H1 (cell line): ENCODE data around the gene ZNF148. TPM values are rescaled to one million over a fixed set of nuclear protein-coding genes. Genes with fewer than 3 reads are reported as not detected.

Source experiments
- CTCF ChIA-PET: fragments of 300-600 bp; sonication (Branson Sonifier 250); formaldehyde crosslinking; loops from one replicate; lab custom pipeline; 2021; ENCODE audit not compliant: partially characterized antibody; lab: Charles Lee
- POLR2A ChIA-PET: fragments of 300-600 bp; sonication (Branson Sonifier 250); formaldehyde crosslinking; loops from one replicate; lab custom pipeline; 2021; ENCODE audit warnings: inconsistent platforms; ENCODE audit not compliant: partially characterized antibody; lab: Charles Lee
- DNase-seq, 2 experiments: peaks; one replicate each; pipeline versions ENCODE4 v3.0.0 to v3.0.0-alpha.2; 2010 to 2022; ENCODE audit warnings: low spot score in 2 of 2, low read depth in 1 of 2, mixed read lengths in 1 of 2
- FAIRE-seq: peaks from 2 replicates; lab custom pipeline; 2011; peaks lifted over from hg19 to GRCh38; lab: Jason Lieb, UNC
- H2AFZ ChIP-seq: 2 replicates; pipeline ENCODE4 v1.8.1; 2012; ENCODE audit warnings: low read length, inconsistent platforms
- H2AK5ac ChIP-seq: 2 replicates; pipeline ENCODE4 v1.6.1; 2013; ENCODE audit warnings: low read depth, low read length
- H2BK120ac ChIP-seq: replicated peaks from 2 replicates; pipeline ENCODE3; 2013; ENCODE audit warnings: low read depth, low read length, inconsistent platforms
- H2BK12ac ChIP-seq: 2 replicates; pipeline ENCODE4 v1.6.1; 2013; ENCODE audit warnings: low read depth, low read length
- H2BK15ac ChIP-seq: 2 replicates; pipeline ENCODE4 v1.6.1; 2013; ENCODE audit warnings: low read length
- H2BK20ac ChIP-seq: 2 replicates; pipeline ENCODE4 v1.6.1; 2013; ENCODE audit warnings: low read length
- H2BK5ac ChIP-seq: 2 replicates; pipeline ENCODE4 v1.6.1; 2013; ENCODE audit warnings: low read depth, low read length
- H3K14ac ChIP-seq: 2 replicates; pipeline ENCODE4 v1.6.1; 2013; ENCODE audit warnings: inconsistent platforms; ENCODE audit not compliant: insufficient read length
- H3K18ac ChIP-seq: 2 replicates; pipeline ENCODE4 v1.6.1; 2013; ENCODE audit warnings: low read length; ENCODE audit errors: extremely low read depth
- H3K23ac ChIP-seq: 2 replicates; pipeline ENCODE4 v1.6.1; 2013; ENCODE audit warnings: inconsistent platforms; ENCODE audit not compliant: insufficient read length
- H3K23me2 ChIP-seq: 2 replicates; pipeline ENCODE4 v1.6.1; 2013; ENCODE audit warnings: low read depth, low read length
- H3K27ac ChIP-seq: 2 replicates; pipeline ENCODE4 v1.6.1; 2011; ENCODE audit warnings: low read depth, low read length, inconsistent platforms
- H3K27me3 ChIP-seq, 4 experiments: replicated peaks in 1 of 4; 1 replicate in 1 of 4; 2 replicates in 3 of 4; pipeline versions ENCODE4 v1.6.1 to v1.8.1; 2011 to 2013; ENCODE audit warnings: low read length in 3 of 4, mild to moderate bottlenecking in 3 of 4, inconsistent platforms in 2 of 4, mixed read lengths in 2 of 4, moderate library complexity in 1 of 4; ENCODE audit not compliant: control insufficient read depth in 3 of 4, insufficient read depth in 3 of 4; ENCODE audit errors: extremely low read depth in 1 of 4
- H3K36me3 ChIP-seq, 4 experiments: 2 replicates each; pipeline versions ENCODE4 v1.6.1 to v1.8.1; 2011 to 2013; ENCODE audit warnings: mild to moderate bottlenecking in 4 of 4, low read length in 3 of 4, moderate library complexity in 2 of 4, control low read depth in 1 of 4, inconsistent platforms in 1 of 4; ENCODE audit not compliant: insufficient read depth in 4 of 4, control insufficient read depth in 2 of 4
- H3K4ac ChIP-seq: replicated peaks from 2 replicates; pipeline ENCODE3; 2013; ENCODE audit warnings: low read length, low read depth, mixed read lengths, inconsistent platforms; ENCODE audit not compliant: insufficient read length
- H3K4me1 ChIP-seq, 4 experiments: replicated peaks in 1 of 4; 1 replicate in 1 of 4; 2 replicates in 3 of 4; pipeline versions ENCODE4 v1.6.1 to v1.8.1; 2011 to 2013; ENCODE audit warnings: low read length in 3 of 4, inconsistent platforms in 2 of 4, mixed read lengths in 1 of 4; ENCODE audit not compliant: insufficient read depth in 4 of 4, control insufficient read depth in 3 of 4
- H3K4me2 ChIP-seq, 2 experiments: 2 replicates each; pipeline versions ENCODE4 v1.6.1 to v1.8.1; 2011 to 2013; ENCODE audit warnings: low read depth in 2 of 2, low read length in 2 of 2, control low read depth in 1 of 2, inconsistent platforms in 1 of 2, mild to moderate bottlenecking in 1 of 2; ENCODE audit not compliant: insufficient read depth in 1 of 2
- H3K4me3 ChIP-seq, 4 experiments: fragments of 200-600, 300-600 bp in 1 of 4; sonication (generic), shearing (Covaris generic), sonication (Bioruptor Twin) in 1 of 4; 2 replicates each; pipeline versions ENCODE4 v1.5.1 to v1.8.1; 2011 to 2016; ENCODE audit warnings: low read length in 4 of 4, low read depth in 3 of 4, control low read depth in 2 of 4, inconsistent platforms in 2 of 4, mild to moderate bottlenecking in 2 of 4, mixed read lengths in 1 of 4, moderate library complexity in 1 of 4; ENCODE audit not compliant: insufficient read depth in 2 of 4; ENCODE audit errors: extremely low read depth in 1 of 4
- H3K56ac ChIP-seq: replicated peaks from 2 replicates; pipeline ENCODE3; 2013; ENCODE audit warnings: low read depth, mild to moderate bottlenecking, mixed read lengths, low read length, inconsistent platforms; ENCODE audit not compliant: insufficient read length
- H3K79me1 ChIP-seq: 2 replicates; pipeline ENCODE4 v1.6.1; 2013; ENCODE audit warnings: low read depth, low read length, control low read depth
- H3K79me2 ChIP-seq, 2 experiments: 2 replicates each; pipeline versions ENCODE4 v1.6.1 to v1.8.1; 2012 to 2013; ENCODE audit warnings: low read length in 2 of 2, mild to moderate bottlenecking in 2 of 2, inconsistent platforms in 1 of 2; ENCODE audit not compliant: insufficient read depth in 2 of 2, control insufficient read depth in 1 of 2
- H3K9ac ChIP-seq, 4 experiments: replicated peaks in 1 of 4; 1 replicate in 1 of 4; 2 replicates in 3 of 4; pipeline versions ENCODE4 v1.6.1 to v1.8.1; 2011 to 2013; ENCODE audit warnings: low read depth in 3 of 4, low read length in 3 of 4, control low read depth in 2 of 4, mild to moderate bottlenecking in 2 of 4, moderate library complexity in 2 of 4, inconsistent platforms in 1 of 4; ENCODE audit errors: extremely low read depth in 1 of 4
- H3K9me3 ChIP-seq, 2 experiments: 2 replicates each; pipeline versions ENCODE4 v1.6.1 to v1.8.1; 2012 to 2013; ENCODE audit warnings: mild to moderate bottlenecking in 2 of 2, moderate library complexity in 2 of 2, control low read depth in 1 of 2, inconsistent platforms in 1 of 2, low read depth in 1 of 2, low read length in 1 of 2, mixed read lengths in 1 of 2; ENCODE audit not compliant: insufficient read depth in 2 of 2
- H4K20me1 ChIP-seq, 2 experiments: replicated peaks in 1 of 2; 2 replicates each; pipeline versions ENCODE3 to v1.8.1; 2011 to 2013; ENCODE audit warnings: inconsistent platforms in 2 of 2, low read length in 2 of 2, mild to moderate bottlenecking in 1 of 2; ENCODE audit not compliant: insufficient read depth in 2 of 2, control insufficient read depth in 1 of 2
- H4K5ac ChIP-seq: 2 replicates; pipeline ENCODE4 v1.6.1; 2013; ENCODE audit warnings: low read length, low read depth, mixed read lengths, inconsistent platforms; ENCODE audit not compliant: insufficient read length
- H4K8ac ChIP-seq: 2 replicates; pipeline ENCODE4 v1.8.0; 2013; ENCODE audit warnings: mild to moderate bottlenecking, moderate library complexity, low read length, inconsistent platforms; ENCODE audit not compliant: insufficient read depth; ENCODE audit errors: extremely low read depth
- H4K91ac ChIP-seq: replicated peaks from 2 replicates; pipeline ENCODE3; 2013; ENCODE audit warnings: low read length, mixed read lengths, inconsistent platforms; ENCODE audit not compliant: insufficient read length
- FOSL1 ChIP-seq: IDR thresholded peaks from 2 replicates; pipeline ENCODE4 v1.6.1; 2011; ENCODE audit warnings: mild to moderate bottlenecking, low read depth, low read length, moderate library complexity; ENCODE audit not compliant: insufficient read depth
- HDAC6 ChIP-seq: IDR thresholded peaks from one replicate; pipeline ENCODE4 v1.7.1; 2012; ENCODE audit warnings: low read depth, mild to moderate bottlenecking, inconsistent platforms, low read length, moderate library complexity
- JUN ChIP-seq: IDR thresholded peaks from 2 replicates; pipeline ENCODE4 v1.6.1; 2011; ENCODE audit warnings: low read depth, mild to moderate bottlenecking, improper control_type of control experiment, low read length
- NANOG ChIP-seq: IDR thresholded peaks from 2 replicates; pipeline ENCODE4 v1.6.1; 2011; ENCODE audit warnings: low read length, low read depth, mild to moderate bottlenecking, inconsistent platforms; ENCODE audit not compliant: insufficient read depth, poor library complexity, severe bottlenecking
- SP4 ChIP-seq: IDR thresholded peaks from 2 replicates; pipeline ENCODE4 v1.6.1; 2012; ENCODE audit warnings: low read length, inconsistent platforms
- TBP ChIP-seq: IDR thresholded peaks from 2 replicates; pipeline ENCODE4 v1.6.1; 2011; ENCODE audit warnings: low read depth, low read length, improper control_type of control experiment
- WGBS, 2 experiments: shearing (Covaris generic) in 1 of 2; methylation state at CpG; one replicate each; pipeline versions ENCODE4 v1.1.6 to v1.1.7; 2013 to 2015; ENCODE audit warnings: low lambda C conversion rate in 2 of 2, mixed read lengths in 2 of 2, inconsistent platforms in 1 of 2, low coverage in 1 of 2, missing lambda C conversion rate in 1 of 2; ENCODE audit not compliant: insufficient replicate concordance in 2 of 2, insufficient coverage in 1 of 2, insufficient read length in 1 of 2; ENCODE audit errors: extremely low coverage in 1 of 2, missing lambda C conversion rate in 1 of 2; 5-methylcytosine and 5-hydroxymethylcytosine counted together
- polyA plus RNA-seq, 7 experiments: library from polyadenylated mRNA; depleted of rRNA in 3 of 7; stranded (reverse) in 5 of 7; unstranded in 2 of 7; fragments of >200 nt in 5 of 7; fragments of 200-250 nt in 2 of 7; gene quantifications; 1 replicate in 5 of 7; 2 replicates in 1 of 7; 4 replicates in 1 of 7; pipeline versions ENCODE4 v1.2.1 to v1.2.3, GENCODE V29; 2011 to 2013; ENCODE audit warnings: missing spikeins in 2 of 7, mixed read lengths in 2 of 7
- total RNA-seq: library from RNA; stranded (reverse); fragmentation: NEBNext Ultra II Directional; extraction: Animal tissue kit (Norgen Biotek cat#: 25700); gene quantifications from 2 replicates; pipeline ENCODE4 v1.2.1, GENCODE V29; 2021
- TF ChIP-seq, protein P1 (sequence below): IDR thresholded peaks from 2 replicates; pipeline ENCODE4 v1.6.1; 2011; ENCODE audit warnings: low read depth, mild to moderate bottlenecking, low read length; ENCODE audit not compliant: insufficient read depth

The ZNF148 gene
- total and polyA plus RNA-seq, 2 of the 8 experiments (the other 6 are each of a cell fraction or from before 2014, with no cell fraction given), result 3.7 to 22.6 TPM

GRCh38 chr3:125257536-125257935 is 117.6 kb downstream of the ZNF148 start:
- H3K4me2 ChIP-seq, result no peak overlapping the region
- no peak for DNase-seq
- no peaks in the 10 kb centered on the region for H3K79me1 ChIP-seq
- no peaks in the 10 kb centered on the region for H3K27me3 ChIP-seq
- no peak overlapping the region for H4K5ac ChIP-seq
- H4K8ac ChIP-seq, result no peak overlapping the region
- no peak overlapping the region for H2BK15ac ChIP-seq
- no peak overlapping the region for H3K23ac ChIP-seq
- CTCF ChIA-PET, result no interaction called here
- H3K23me2 ChIP-seq, result no peaks in the 10 kb centered on the region; the same call in 1 of the 2 replicates
- H3K4me3 ChIP-seq, result no peak overlapping the region
- no peak overlapping the region for H2AK5ac ChIP-seq
- no peaks in the 10 kb centered on the region; a peak in 1 of 8 replicates for H3K36me3 ChIP-seq
- no peak overlapping the region for H2BK120ac ChIP-seq
- H3K27ac ChIP-seq, result no peak overlapping the region
- no peaks in the 10 kb centered on the region for H4K20me1 ChIP-seq
- H4K91ac ChIP-seq, result no peak overlapping the region
- no peak overlapping the region for H2AFZ ChIP-seq
- no peak for FAIRE-seq
- H2BK20ac ChIP-seq, result no peak overlapping the region
- WGBS, 2 experiments, result 96 to 100% methylated on average over 1 to 4 of the region's 4 CpGs
- no peaks in the 10 kb centered on the region for H3K79me2 ChIP-seq
- H3K4me1 ChIP-seq, result no peaks in the 10 kb centered on the region
- no peak overlapping the region for H3K18ac ChIP-seq
- H3K9ac ChIP-seq, result no peak overlapping the region
- no peak overlapping the region for H3K56ac ChIP-seq
- H2BK5ac ChIP-seq, result no peak overlapping the region
- no peak overlapping the region for H3K14ac ChIP-seq
- POLR2A ChIA-PET, result no interaction called here
- no peak overlapping the region for H2BK12ac ChIP-seq
- H3K4ac ChIP-seq, result no peak overlapping the region
- peaks cover 0 to 4% of the 10 kb centered on the region in 2 experiments; a peak in 1 of 4 replicates for H3K9me3 ChIP-seq
- TF ChIP-seq TBP, result no peak
- TF ChIP-seq NANOG, result no peak
- TF ChIP-seq HDAC6, result no peak
- no peak for TF ChIP-seq JUN
- TF ChIP-seq, protein P1, sequence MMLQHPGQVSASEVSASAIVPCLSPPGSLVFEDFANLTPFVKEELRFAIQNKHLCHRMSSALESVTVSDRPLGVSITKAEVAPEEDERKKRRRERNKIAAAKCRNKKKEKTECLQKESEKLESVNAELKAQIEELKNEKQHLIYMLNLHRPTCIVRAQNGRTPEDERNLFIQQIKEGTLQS, result no peak
- TF ChIP-seq SP4, result no peak
- no peak for TF ChIP-seq FOSL1
